ENCODE data around the gene HOXA6. TPM values are rescaled to one million over a fixed set of nuclear protein-coding genes. Genes with fewer than 3 reads are reported as not detected.

HOXA6 gene
- polyA plus RNA-seq, 1 donor from 2014 or later, result not detected

- Histone ChIP-seq H3K9me3 (ENCODE audit: low read length) (peaks cover 11% of the 10 kb centered on the region), H3K36me3 (ENCODE audit: insufficient read depth, low read length) (no peaks in the 10 kb centered on the region), H3K79me2 (replicated peaks; ENCODE audit: insufficient read depth, low read length) (no peaks in the 10 kb centered on the region), H3K9ac (ENCODE audit: low read length) (no peak overlapping the region), H3K9me2 (ENCODE audit: insufficient read depth, low read length) (no peaks in the 10 kb centered on the region), H3K27me3 (ENCODE audit: insufficient read depth, low read depth, low read length) (peaks cover 100% of the 10 kb centered on the region), H3K4me3 (ENCODE audit: low read length) (no peak overlapping the region), H2AFZ (ENCODE audit: low read depth, low read length) (no peak overlapping the region), H3K4me2 (ENCODE audit: low read length) (no peak overlapping the region), H3F3A (ENCODE audit: insufficient read depth, low read length, poor library complexity, severe bottlenecking) (no peaks in the 10 kb centered on the region), H3K27ac (ENCODE audit: low read length) (no peak overlapping the region), H4K20me1 (ENCODE audit: insufficient read depth) (no peaks in the 10 kb centered on the region)
- TF ChIP-seq TAF1 (IDR thresholded peaks at IDR 0.05; ENCODE audit: low read depth), result no peak
- TF ChIP-seq EP300 (conservative IDR thresholded peaks at IDR 0.05; ENCODE audit: poor library complexity, severe bottlenecking), result no peak
- no peak for TF ChIP-seq EZH2 (IDR thresholded peaks at IDR 0.05; ENCODE audit: borderline replicate concordance, insufficient read depth, low read length, poor library complexity, severe bottlenecking)
These were observed 8.6 kb downstream of the HOXA6 start for GRCh38 chr7:27138985-27139333.

DNA sequence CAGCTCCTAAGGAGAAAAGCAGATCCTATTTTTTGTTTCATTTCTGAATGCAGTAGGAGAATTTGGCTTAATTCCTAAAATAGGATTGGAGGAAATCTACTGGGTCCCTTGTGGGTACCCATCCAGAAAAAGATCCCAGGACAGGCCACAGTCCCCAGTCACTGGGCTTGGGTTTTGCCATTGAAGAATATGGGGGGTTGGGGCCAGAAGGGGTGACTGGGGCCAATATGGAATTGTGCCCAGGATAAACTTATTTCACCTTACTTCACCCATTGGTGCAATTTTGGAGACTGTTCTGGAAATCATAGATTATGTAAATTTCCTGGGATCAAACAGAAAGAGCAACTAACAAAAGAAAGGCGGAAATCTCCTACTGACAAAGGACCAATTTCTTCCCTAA is 9.1 kb downstream of the HOXA6 start:
- no peak overlapping the region for H3K4me3 ChIP-seq (ENCODE audit: low read length)
- TF ChIP-seq RAD21 (conservative IDR thresholded peaks at IDR 0.05) (no peak), EP300 (conservative IDR thresholded peaks at IDR 0.05; ENCODE audit: poor library complexity, severe bottlenecking) (no peak), REST (IDR thresholded peaks at IDR 0.05; ENCODE audit: borderline replicate concordance) (no peak), SMC3 (conservative IDR thresholded peaks at IDR 0.05; ENCODE audit: poor library complexity) (no peak), POLR2AphosphoS5 (IDR thresholded peaks at IDR 0.05) (no peak), MXI1 (conservative IDR thresholded peaks at IDR 0.05; ENCODE audit: poor library complexity, severe bottlenecking) (no peak), TAF1 (IDR thresholded peaks at IDR 0.05; ENCODE audit: low read depth) (no peak), EZH2 (IDR thresholded peaks at IDR 0.05; ENCODE audit: borderline replicate concordance, insufficient read depth, low read length, poor library complexity, severe bottlenecking) (no peak), CTCF (IDR thresholded peaks at IDR 0.05; ENCODE audit: poor library complexity, severe bottlenecking) (no peak)
- H4K20me1 ChIP-seq (ENCODE audit: insufficient read depth), result no peaks in the 10 kb centered on the region

More for the DNA sequence above, 9.1 kb downstream of the HOXA6 start:
- H3K27ac ChIP-seq (ENCODE audit: low read length), result no peak overlapping the region
- no peaks in the 10 kb centered on the region for H3K79me2 ChIP-seq (replicated peaks; ENCODE audit: insufficient read depth, low read length)
- H3K36me3 ChIP-seq (ENCODE audit: insufficient read depth, low read length), result no peaks in the 10 kb centered on the region
- H2AFZ ChIP-seq (ENCODE audit: low read depth, low read length), result no peak overlapping the region
- no peak overlapping the region for H3K9ac ChIP-seq (ENCODE audit: low read length)
- H3K4me2 ChIP-seq (ENCODE audit: low read length), result no peak overlapping the region
- H3F3A ChIP-seq (ENCODE audit: insufficient read depth, low read length, poor library complexity, severe bottlenecking), result no peaks in the 10 kb centered on the region
- no peaks in the 10 kb centered on the region for H3K9me2 ChIP-seq (ENCODE audit: insufficient read depth, low read length)
- peaks cover 100% of the 10 kb centered on the region for H3K27me3 ChIP-seq (ENCODE audit: insufficient read depth, low read depth, low read length)
- peaks cover 6% of the 10 kb centered on the region for H3K9me3 ChIP-seq (ENCODE audit: low read length)

Data from neural cell (in vitro differentiated cells).